A673 (cell line): ENCODE measurements around the gene S100A3. TPM values are rescaled to one million over a fixed set of nuclear protein-coding genes. Genes with fewer than 3 reads are reported as not detected.

ENCODE experiments used
- BruUV-seq: library from RNA; stranded (reverse); fragments of 400-500 nt; replicated peaks from 2 replicates; lab custom pipeline; 2021; lab: Mats Ljungman, UMichigan
- CTCF ChIA-PET: fragments of 300-600 bp; sonication (Branson Sonifier 250); formaldehyde crosslinking; loops from one replicate; lab custom pipeline; 2022; ENCODE audit warnings: antibody characterized with exemption; lab: Charles Lee
- POLR2A ChIA-PET: fragments of 300-600 bp; sonication (Branson Sonifier 250); formaldehyde crosslinking; loops from one replicate; lab custom pipeline; 2022; ENCODE audit warnings: antibody characterized with exemption; ENCODE audit not compliant: low non-redundant PET; lab: Charles Lee
- DNase-seq: peaks from one replicate; pipeline ENCODE4 v3.0.0-alpha.2; 2015; ENCODE audit warnings: low spot score
- H3K27ac ChIP-seq: fragments of 200-600 bp; sonication (generic); 2 replicates; pipeline ENCODE4 v1.5.1; 2016; ENCODE audit warnings: mixed run types, low read depth, mild to moderate bottlenecking, mixed read lengths, antibody characterized with exemption, low read length; ENCODE audit not compliant: poor library complexity, severe bottlenecking
- H3K27me3 ChIP-seq: fragments of 200-600 bp; sonication (generic); replicated peaks from 2 replicates; pipeline ENCODE4 v1.6.1; 2017; ENCODE audit warnings: mixed run types, low read depth, mild to moderate bottlenecking, mixed read lengths, antibody characterized with exemption, low read length; ENCODE audit not compliant: insufficient read depth, poor library complexity
- H3K36me3 ChIP-seq: fragments of 200-600 bp; sonication (generic); 2 replicates; pipeline ENCODE4 v1.6.1; 2016; ENCODE audit warnings: mixed run types, mild to moderate bottlenecking, mixed read lengths, antibody characterized with exemption, low read length; ENCODE audit not compliant: insufficient read depth, poor library complexity, severe bottlenecking
- H3K4me1 ChIP-seq: fragments of 200-600 bp; sonication (generic); 2 replicates; pipeline ENCODE4 v1.6.1; 2017; ENCODE audit warnings: mixed run types, mild to moderate bottlenecking, mixed read lengths, antibody characterized with exemption, low read length; ENCODE audit not compliant: insufficient read depth, poor library complexity, severe bottlenecking
- H3K4me3 ChIP-seq: fragments of 200-600 bp; sonication (generic); 2 replicates; pipeline ENCODE4 v1.5.1; 2016; ENCODE audit warnings: low read depth, mixed run types, mild to moderate bottlenecking, mixed read lengths, low read length; ENCODE audit not compliant: poor library complexity, severe bottlenecking
- H3K9me3 ChIP-seq: fragments of 200-600 bp; sonication (generic); 2 replicates; pipeline ENCODE4 v1.6.1; 2016; ENCODE audit warnings: mixed run types, low read depth, mild to moderate bottlenecking, mixed read lengths, antibody characterized with exemption, low read length; ENCODE audit not compliant: poor library complexity, severe bottlenecking
- CTCF ChIP-seq: fragments of 300-800, 200-600 bp; sonication (generic); conservative IDR thresholded peaks from 2 replicates; pipeline ENCODE4 v1.5.1; 2017; ENCODE audit warnings: low read depth, mild to moderate bottlenecking, antibody characterized with exemption, low read length, moderate library complexity, mixed read lengths
- EZH2 ChIP-seq: fragments of 200-600 bp; sonication (generic); IDR thresholded peaks from 2 replicates; pipeline ENCODE4 v1.6.1; 2017; ENCODE audit warnings: borderline replicate concordance, low read depth, mild to moderate bottlenecking, mixed read lengths, antibody characterized with exemption, low read length; ENCODE audit not compliant: poor library complexity, severe bottlenecking
- intact Hi-C: fragments of 100-400 bp; cut with micrococcal nuclease; formaldehyde crosslinking; loops from one replicate; pipeline ENCODE4 v1.10.0; 2022; ENCODE audit not compliant: unreplicated experiment
- total RNA-seq: library from RNA; stranded (reverse); gene quantifications from 2 replicates; pipeline ENCODE4 v1.2.3, GENCODE V29; 2021

Gene S100A3
- total RNA-seq, 1 experiment from 2014 or later, result 0.99 TPM

GRCh38 chr1:153543736-153544135 is 5.3 kb downstream of the S100A3 start:
- intact Hi-C loops, result no loop called here
- ChIA-PET CTCF (no interaction called here), POLR2A (no interaction called here)
- BruUV-seq, result no TSS peak
- TF ChIP-seq CTCF, result no peak
- no peak for TF ChIP-seq EZH2
- Histone ChIP-seq H3K4me3 (no peak overlapping the region), H3K9me3 (no peaks in the 10 kb centered on the region), H3K27ac (peak overlapping the region; percentile 62), H3K4me1 (peaks cover 54% of the 10 kb centered on the region), H3K36me3 (no peaks in the 10 kb centered on the region), H3K27me3 (no peaks in the 10 kb centered on the region)
- DNase-seq, result no peak

DNA sequence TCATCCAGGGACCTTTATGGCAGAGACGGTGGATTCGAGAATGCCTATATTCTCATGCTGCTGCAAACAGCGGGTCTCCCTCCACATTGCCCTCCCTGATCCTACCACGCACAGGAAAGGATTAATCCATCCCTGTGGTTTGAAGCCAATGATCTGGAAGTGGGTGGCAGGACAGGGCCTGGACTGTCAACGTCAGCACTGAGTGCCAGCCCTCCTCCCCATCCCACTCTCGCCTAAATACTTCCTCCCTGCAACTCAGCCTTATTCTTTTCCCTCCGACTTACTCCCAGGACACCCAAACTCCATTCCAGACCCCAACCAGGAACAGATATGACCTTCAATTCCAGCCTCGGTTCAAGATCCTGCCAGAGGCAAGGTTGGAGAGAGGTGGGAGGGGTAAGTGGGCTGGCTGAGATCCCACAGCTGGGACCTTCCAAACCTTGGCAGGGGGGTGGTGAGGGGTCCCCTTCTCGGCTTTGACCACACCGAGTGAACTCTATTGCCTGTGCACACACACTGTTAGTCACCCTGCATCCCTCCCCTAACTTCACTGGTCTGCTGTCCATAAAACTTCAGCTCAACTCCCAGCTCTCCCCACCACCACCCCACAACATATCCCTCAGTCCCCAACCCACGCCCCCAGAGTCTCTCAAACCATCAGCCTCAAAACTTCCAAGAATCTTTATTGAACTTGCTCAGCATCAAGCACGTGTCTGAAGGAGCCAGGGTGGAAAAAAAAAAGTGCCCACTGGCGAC is 5.9 kb downstream of the S100A3 start:
- peaks cover 54% of the 10 kb centered on the region for H3K4me1 ChIP-seq

More for the DNA sequence above, 5.9 kb downstream of the S100A3 start:
- no TSS peak for BruUV-seq
- peak; percentile 58 for DNase-seq
- Histone ChIP-seq H3K4me3 (no peak overlapping the region), H3K27ac (peak overlapping the region; percentile 62), H3K9me3 (no peaks in the 10 kb centered on the region), H3K36me3 (no peaks in the 10 kb centered on the region), H3K27me3 (no peaks in the 10 kb centered on the region)
- no peak for TF ChIP-seq EZH2
- TF ChIP-seq CTCF, result no peak
- CTCF ChIA-PET, result no interaction called here
- POLR2A ChIA-PET, result no interaction called here
- intact Hi-C loops, result no loop called here
